HEK293 (cell line): ENCODE results near the gene MAP3K5.

Experiments used
- BCL11A ChIP-seq: fragments of 450-650 bp; formaldehyde crosslinking; IDR thresholded peaks from 2 replicates; pipeline ENCODE4 v1.5.1; 2016; ENCODE audit warnings: low read depth, missing biosample characterization, missing genetic modification characterization
- CTCF ChIP-seq: fragments of 450-650 bp; formaldehyde crosslinking; IDR thresholded peaks from 2 replicates; pipeline ENCODE4 v1.5.1; 2016; ENCODE audit warnings: missing biosample characterization, missing genetic modification characterization
- KLF9 ChIP-seq: fragments of 450-650 bp; formaldehyde crosslinking; IDR thresholded peaks from 2 replicates; pipeline ENCODE4 v1.5.1; 2016; ENCODE audit warnings: missing biosample characterization, missing genetic modification characterization, low read depth
- ZFP69B ChIP-seq: fragments of 450-650 bp; formaldehyde crosslinking; IDR thresholded peaks from 2 replicates; pipeline ENCODE4 v1.5.1; 2016; ENCODE audit warnings: missing biosample characterization, missing genetic modification characterization
- ZNF155 ChIP-seq: fragments of 450-650 bp; formaldehyde crosslinking; IDR thresholded peaks from 2 replicates; pipeline ENCODE4 v1.5.1; 2016; ENCODE audit warnings: missing biosample characterization, missing genetic modification characterization
- ZNF311 ChIP-seq: fragments of 450-650 bp; formaldehyde crosslinking; IDR thresholded peaks from 2 replicates; pipeline ENCODE4 v1.5.1; 2017; ENCODE audit warnings: missing biosample characterization, missing genetic modification characterization, borderline replicate concordance
- ZNF423 ChIP-seq: fragments of 450-650 bp; formaldehyde crosslinking; IDR thresholded peaks from 2 replicates; pipeline ENCODE4 v1.5.1; 2016; ENCODE audit warnings: missing biosample characterization, missing genetic modification characterization
- ZNF529 ChIP-seq: fragments of 450-650 bp; formaldehyde crosslinking; IDR thresholded peaks from 2 replicates; pipeline ENCODE4 v1.5.1; 2017; ENCODE audit warnings: missing genetic modification characterization, missing biosample characterization; ENCODE audit not compliant: insufficient replicate concordance
- TF ChIP-seq, protein P1 (sequence below): fragments of 450-650 bp; formaldehyde crosslinking; IDR thresholded peaks from 2 replicates; pipeline ENCODE4 v1.5.1; 2016; ENCODE audit warnings: missing biosample characterization, missing genetic modification characterization

GRCh38 chr6:136647363-136647852, 144.9 kb downstream of the MAP3K5 start:
- TF ChIP-seq ZNF423 (tag by site-specific recombination) (no peak), BCL11A (no peak), CTCF (tag by site-specific recombination) (no peak), ZNF311 (tag by site-specific recombination) (no peak), ZNF529 (tag by site-specific recombination) (no peak), ZNF155 (tag by site-specific recombination) (no peak), ZFP69B (tag by site-specific recombination) (no peak), KLF9 (tag by site-specific recombination) (no peak)
- TF ChIP-seq, protein P1, sequence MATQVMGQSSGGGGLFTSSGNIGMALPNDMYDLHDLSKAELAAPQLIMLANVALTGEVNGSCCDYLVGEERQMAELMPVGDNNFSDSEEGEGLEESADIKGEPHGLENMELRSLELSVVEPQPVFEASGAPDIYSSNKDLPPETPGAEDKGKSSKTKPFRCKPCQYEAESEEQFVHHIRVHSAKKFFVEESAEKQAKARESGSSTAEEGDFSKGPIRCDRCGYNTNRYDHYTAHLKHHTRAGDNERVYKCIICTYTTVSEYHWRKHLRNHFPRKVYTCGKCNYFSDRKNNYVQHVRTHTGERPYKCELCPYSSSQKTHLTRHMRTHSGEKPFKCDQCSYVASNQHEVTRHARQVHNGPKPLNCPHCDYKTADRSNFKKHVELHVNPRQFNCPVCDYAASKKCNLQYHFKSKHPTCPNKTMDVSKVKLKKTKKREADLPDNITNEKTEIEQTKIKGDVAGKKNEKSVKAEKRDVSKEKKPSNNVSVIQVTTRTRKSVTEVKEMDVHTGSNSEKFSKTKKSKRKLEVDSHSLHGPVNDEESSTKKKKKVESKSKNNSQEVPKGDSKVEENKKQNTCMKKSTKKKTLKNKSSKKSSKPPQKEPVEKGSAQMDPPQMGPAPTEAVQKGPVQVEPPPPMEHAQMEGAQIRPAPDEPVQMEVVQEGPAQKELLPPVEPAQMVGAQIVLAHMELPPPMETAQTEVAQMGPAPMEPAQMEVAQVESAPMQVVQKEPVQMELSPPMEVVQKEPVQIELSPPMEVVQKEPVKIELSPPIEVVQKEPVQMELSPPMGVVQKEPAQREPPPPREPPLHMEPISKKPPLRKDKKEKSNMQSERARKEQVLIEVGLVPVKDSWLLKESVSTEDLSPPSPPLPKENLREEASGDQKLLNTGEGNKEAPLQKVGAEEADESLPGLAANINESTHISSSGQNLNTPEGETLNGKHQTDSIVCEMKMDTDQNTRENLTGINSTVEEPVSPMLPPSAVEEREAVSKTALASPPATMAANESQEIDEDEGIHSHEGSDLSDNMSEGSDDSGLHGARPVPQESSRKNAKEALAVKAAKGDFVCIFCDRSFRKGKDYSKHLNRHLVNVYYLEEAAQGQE: no peak
